Small intestine (tissue), 7 donors: Measurements from ENCODE around the gene PDP2. TPM values are rescaled to one million over a fixed set of nuclear protein-coding genes. Genes with fewer than 3 reads are reported as not detected.

ENCODE experiments used
- DNase-seq, 2 donors: peaks; one replicate each; pipeline versions ENCODE4 v3.0.0 to v3.0.0-alpha.2; 2013
- FAIRE-seq: peaks from 2 replicates; lab custom pipeline; 2012; peaks lifted over from hg19 to GRCh38; lab: Jason Lieb, UNC
- H3K27ac ChIP-seq, 3 donors: one replicate each; pipeline ENCODE4 v1.5.1; 2013; ENCODE audit warnings: low read length in 2 of 3, mild to moderate bottlenecking in 2 of 3, control low read depth in 1 of 3, inconsistent platforms in 1 of 3, low read depth in 1 of 3, moderate library complexity in 1 of 3
- H3K27me3 ChIP-seq, 3 donors: one replicate each; pipeline ENCODE4 v1.6.1; 2013; ENCODE audit warnings: low read length in 3 of 3, inconsistent platforms in 1 of 3; ENCODE audit not compliant: control insufficient read depth in 3 of 3, insufficient read depth in 3 of 3
- H3K36me3 ChIP-seq, 3 donors: one replicate each; pipeline ENCODE4 v1.6.1; 2013; ENCODE audit warnings: low read length in 3 of 3, inconsistent platforms in 1 of 3, low read depth in 1 of 3, mild to moderate bottlenecking in 1 of 3, moderate library complexity in 1 of 3; ENCODE audit not compliant: control insufficient read depth in 3 of 3, insufficient read depth in 2 of 3
- H3K4me1 ChIP-seq, 3 donors: one replicate each; pipeline ENCODE4 v1.6.1; 2013; ENCODE audit warnings: low read length in 2 of 3, inconsistent platforms in 1 of 3, low read depth in 1 of 3, mild to moderate bottlenecking in 1 of 3, moderate library complexity in 1 of 3; ENCODE audit not compliant: control insufficient read depth in 3 of 3, insufficient read depth in 2 of 3
- H3K4me3 ChIP-seq, 3 donors: one replicate each; pipeline ENCODE4 v1.5.1; 2013; ENCODE audit warnings: low read length in 3 of 3, control low read depth in 1 of 3, inconsistent platforms in 1 of 3, low read depth in 1 of 3, mild to moderate bottlenecking in 1 of 3, moderate library complexity in 1 of 3
- H3K9me3 ChIP-seq, 2 donors: one replicate each; pipeline ENCODE4 v1.6.1; 2013; ENCODE audit warnings: low read depth in 1 of 2, low read length in 1 of 2; ENCODE audit not compliant: control insufficient read depth in 2 of 2, insufficient read depth in 1 of 2
- WGBS, 3 donors: extraction: QIAGEN DNeasy Blood & Tissue Kit; methylation state at CpG; one replicate each; pipeline ENCODE4 v1.1.7; 2013; 5-methylcytosine and 5-hydroxymethylcytosine counted together
- polyA plus RNA-seq, 4 donors: library from polyadenylated mRNA; stranded (reverse) in 3 of 4; unstranded in 1 of 4; fragments of 200-250 nt in 3 of 4; fragments of 120-200 nt in 1 of 4; gene quantifications; one replicate each; pipeline versions ENCODE4 v1.2.1 to v1.2.3, GENCODE V29; 2013
- donor health status: healthy with polysubstance abuse.
- donor health status: control.
- donor health status: control.
- donor health status: Bipolar disorder and iron deficiency.
- donor health status: healthy.

PDP2 gene
- polyA plus RNA-seq, 4 donors, result 1.6 to 11.2 (median 4.3) TPM

DNA sequence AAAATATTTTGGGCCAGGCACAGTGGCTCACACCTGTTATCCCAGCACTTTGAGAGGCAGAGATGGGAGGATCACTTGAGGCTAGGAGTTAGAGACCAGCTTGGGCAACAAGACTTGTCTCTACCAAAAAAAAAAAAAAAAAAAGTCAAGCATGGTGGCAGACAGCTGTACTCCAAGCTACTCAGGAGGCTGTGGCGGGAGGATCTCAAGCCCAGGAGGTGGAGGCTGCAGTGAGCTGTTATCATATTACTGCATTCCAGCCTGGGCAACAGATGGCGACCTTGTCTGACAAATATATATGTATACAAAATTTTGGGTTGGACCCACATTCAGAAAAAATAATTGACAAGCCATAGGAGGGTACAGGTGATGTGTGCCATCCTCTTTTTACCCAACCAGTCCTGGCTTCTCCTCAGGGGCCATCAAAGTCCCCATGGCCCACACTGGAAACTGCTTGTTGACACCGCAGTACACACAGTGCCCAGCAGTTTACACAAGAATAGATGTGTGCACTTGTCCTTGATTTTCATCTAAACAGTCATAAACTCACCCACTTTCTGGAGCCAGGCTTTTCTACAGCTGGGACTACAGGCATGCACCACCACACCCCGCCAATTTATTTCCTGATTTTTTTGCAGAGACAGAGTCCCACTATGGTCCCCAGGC lies 56.7 kb downstream of the PDP2 start:
- peak overlapping the region in 2 of 3 donors; percentile 30 to 80 for H3K4me3 ChIP-seq
- 43 to 74% (median 51%) methylated on average over 4 of the region's 4 CpGs for WGBS, 3 donors
- H3K27ac ChIP-seq, result peak overlapping the region; percentile 56 to 92 (median 88)
- DNase-seq (no peak), FAIRE-seq (no peak)
- peaks cover 0 to 57% (median 9%) of the 10 kb centered on the region in 3 donors for H3K4me1 ChIP-seq
- H3K9me3 ChIP-seq, result no peaks in the 10 kb centered on the region
- H3K36me3 ChIP-seq, result peaks cover 17 to 76% (median 32%) of the 10 kb centered on the region in 3 donors
- H3K27me3 ChIP-seq, result no peaks in the 10 kb centered on the region

DNA sequence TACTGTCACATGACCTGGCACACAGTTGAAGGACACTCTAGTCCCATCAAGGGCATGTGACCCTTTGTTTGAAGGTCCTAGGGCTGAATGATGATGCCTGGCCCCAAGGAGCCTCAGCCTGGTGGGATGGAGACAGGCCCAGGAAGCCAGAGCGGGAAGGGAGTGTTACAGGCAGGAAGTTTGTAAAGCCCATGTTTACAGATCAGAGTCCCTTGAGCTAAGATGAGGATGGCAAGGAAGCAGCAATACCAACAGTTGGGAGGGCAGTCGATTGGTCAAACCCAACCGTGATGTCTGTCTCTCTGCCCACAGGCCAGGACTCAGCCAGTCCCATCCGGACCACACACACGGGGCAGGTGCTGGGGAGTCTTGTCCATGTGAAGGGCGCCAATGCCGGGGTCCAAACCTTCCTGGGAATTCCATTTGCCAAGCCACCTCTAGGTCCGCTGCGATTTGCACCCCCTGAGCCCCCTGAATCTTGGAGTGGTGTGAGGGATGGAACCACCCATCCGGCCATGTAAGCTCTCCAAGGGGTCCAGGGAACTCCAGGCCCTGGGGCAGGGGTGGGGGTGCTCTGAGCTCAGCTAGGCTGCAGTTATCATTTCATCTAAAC lies 57.5 kb downstream of the PDP2 start:
- WGBS, 3 donors, result 74 to 85% (median 81%) methylated on average over 10 of the region's 10 CpGs
- Histone ChIP-seq H3K4me3 (peak overlapping the region in 1 of 3 donors; percentile 30), H3K27me3 (no peaks in the 10 kb centered on the region), H3K9me3 (no peaks in the 10 kb centered on the region), H3K27ac (peak overlapping the region; percentile 39 to 92 (median 56)), H3K36me3 (peaks cover 25 to 76% (median 37%) of the 10 kb centered on the region in 3 donors), H3K4me1 (peaks cover 0 to 52% (median 9%) of the 10 kb centered on the region in 3 donors)
- FAIRE-seq (no peak), DNase-seq (no peak)

DNA sequence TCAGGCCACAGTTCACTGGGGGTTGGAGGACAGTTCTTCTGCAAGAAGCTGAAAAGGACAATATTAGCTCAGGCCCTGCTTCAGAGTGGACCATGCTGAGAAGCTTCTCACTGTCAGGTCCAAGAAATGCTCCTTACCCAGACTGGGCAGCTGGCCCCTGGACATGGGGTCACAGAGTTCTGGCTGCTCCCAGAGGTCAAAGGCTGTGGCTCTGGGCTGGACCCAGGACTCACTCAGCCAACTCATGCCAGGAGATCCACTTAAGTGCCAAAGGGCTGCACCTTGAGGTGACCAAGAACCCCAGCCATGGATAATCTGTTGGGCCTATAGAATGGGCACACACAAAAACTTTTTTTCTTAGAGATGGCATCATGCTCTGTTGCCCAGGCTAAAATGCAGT lies 59.1 kb downstream of the PDP2 start:
- Histone ChIP-seq H3K4me3 (no peak overlapping the region), H3K36me3 (peaks cover 26 to 87% (median 48%) of the 10 kb centered on the region in 3 donors), H3K9me3 (no peaks in the 10 kb centered on the region), H3K27me3 (no peaks in the 10 kb centered on the region), H3K27ac (peak overlapping the region in 1 of 3 donors; percentile 5), H3K4me1 (peaks cover 0 to 43% (median 7%) of the 10 kb centered on the region in 3 donors)
- DNase-seq, result no peak
- FAIRE-seq, result no peak

DNA sequence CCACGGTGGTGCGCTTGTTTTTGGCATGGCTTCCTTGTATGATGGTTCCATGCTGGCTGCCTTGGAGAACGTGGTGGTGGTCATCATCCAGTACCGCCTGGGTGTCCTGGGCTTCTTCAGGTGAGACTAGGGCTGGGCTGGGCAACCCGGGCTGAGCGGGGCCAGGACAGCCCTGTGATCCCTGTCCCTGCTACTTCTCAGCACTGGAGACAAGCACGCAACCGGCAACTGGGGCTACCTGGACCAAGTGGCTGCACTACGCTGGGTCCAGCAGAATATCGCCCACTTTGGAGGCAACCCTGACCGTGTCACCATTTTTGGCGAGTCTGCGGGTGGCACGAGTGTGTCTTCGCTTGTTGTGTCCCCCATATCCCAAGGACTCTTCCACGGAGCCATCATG lies 59.9 kb downstream of the PDP2 start:
- Histone ChIP-seq H3K9me3 (no peaks in the 10 kb centered on the region), H3K36me3 (peaks cover 26 to 89% (median 48%) of the 10 kb centered on the region in 3 donors), H3K4me3 (no peak overlapping the region), H3K27me3 (no peaks in the 10 kb centered on the region), H3K27ac (peak overlapping the region in 1 of 3 donors; percentile 57), H3K4me1 (peaks cover 0 to 43% (median 7%) of the 10 kb centered on the region in 3 donors)
- DNase-seq, result no peak
- FAIRE-seq, result no peak
- WGBS, 3 donors, result 90 to 95% (median 91%) methylated on average over 16 of the region's 16 CpGs

Other genes starting within 250 kb of the PDP2 start
- 10 to 100 TPM; 21.1 to 54.3 (median 43.0) TPM for gene CMTM4, start 183.8 kb upstream of the PDP2 start, polyA plus RNA-seq
- 10 to 100 TPM; 37.8 to 92.9 (median 62.6) TPM for gene DYNC1LI2, start 128.9 kb upstream of the PDP2 start, polyA plus RNA-seq
- gene TERB1, start 78.9 kb upstream of the PDP2 start, polyA plus RNA-seq, result under 1 TPM in 1 of 4 donors, not detected in 3; 0.04 TPM
- 10 to 100 TPM; 39.4 to 60.9 (median 47.1) TPM for gene NAE1, start 49.5 kb upstream of the PDP2 start, polyA plus RNA-seq
- 10 to 100 TPM in 3 of 4 donors, 1 to 10 TPM in 1; 6.4 to 89.7 (median 47.7) TPM for gene CA7, start 36.1 kb upstream of the PDP2 start, polyA plus RNA-seq
- 1 to 10 TPM in 3 of 4 donors, under 1 TPM in 1; 0.91 to 8.5 (median 4.4) TPM for gene CDH16, start 38.4 kb downstream of the PDP2 start, polyA plus RNA-seq
- 10 to 100 TPM in 1 of 4 donors, 1 to 10 TPM in 2, under 1 TPM in 1; 0.83 to 10.9 (median 3.6) TPM for gene RRAD, start 45.0 kb downstream of the PDP2 start, polyA plus RNA-seq
- gene CIAO2B, start 53.9 kb downstream of the PDP2 start, polyA plus RNA-seq, result 100 to 1,000 TPM in 3 of 4 donors, 10 to 100 TPM in 1; 79.7 to 274 (median 232) TPM
- 100 to 1,000 TPM; 221 to 337 (median 294) TPM for gene CES2, start 55.0 kb downstream of the PDP2 start, polyA plus RNA-seq
- gene CES3, start 80.8 kb downstream of the PDP2 start, polyA plus RNA-seq, result 10 to 100 TPM; 14.6 to 36.0 (median 24.3) TPM
- 10 to 100 TPM in 2 of 4 donors, 1 to 10 TPM in 2; 4.8 to 26.3 (median 10.5) TPM for gene CES4A, start 108.1 kb downstream of the PDP2 start, polyA plus RNA-seq
- 10 to 100 TPM in 2 of 4 donors, 1 to 10 TPM in 2; 5.4 to 21.6 (median 10.7) TPM for gene CBFB, start 148.6 kb downstream of the PDP2 start, polyA plus RNA-seq
- 10 to 100 TPM in 2 of 4 donors, 1 to 10 TPM in 2; 5.9 to 13.6 (median 8.7) TPM for gene PHAF1, start 229.4 kb downstream of the PDP2 start, polyA plus RNA-seq